ENCODE data around the gene CD14.

CD14 gene

DNA sequence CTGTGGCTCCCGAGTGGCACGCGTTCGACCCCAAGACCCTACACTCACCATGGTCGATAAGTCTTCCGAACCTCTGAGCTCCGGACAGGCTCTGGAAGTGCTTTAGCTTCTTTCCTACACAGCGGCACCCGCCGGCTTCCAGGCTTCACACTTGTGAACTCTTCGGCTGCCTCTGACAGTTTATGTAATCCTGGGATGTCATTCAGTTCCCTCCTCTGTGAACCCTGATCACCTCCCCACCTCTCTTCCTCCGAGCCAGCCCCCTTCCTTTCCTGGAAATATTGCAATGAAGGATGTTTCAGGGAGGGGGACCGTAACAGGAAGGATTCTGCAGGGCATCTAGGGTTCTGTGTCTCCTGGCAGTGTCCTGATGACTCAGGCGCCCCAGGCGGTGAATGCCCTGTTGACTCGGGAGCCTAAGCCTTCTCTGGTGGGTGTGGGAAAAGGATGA lies at the start of gene CD14:
CD14 (minus strand) TSS at position 155 of the 451 bp plus-strand sequence; CDS start at position 51, 104 bp downstream.
- TF ChIP-seq, protein P1, sequence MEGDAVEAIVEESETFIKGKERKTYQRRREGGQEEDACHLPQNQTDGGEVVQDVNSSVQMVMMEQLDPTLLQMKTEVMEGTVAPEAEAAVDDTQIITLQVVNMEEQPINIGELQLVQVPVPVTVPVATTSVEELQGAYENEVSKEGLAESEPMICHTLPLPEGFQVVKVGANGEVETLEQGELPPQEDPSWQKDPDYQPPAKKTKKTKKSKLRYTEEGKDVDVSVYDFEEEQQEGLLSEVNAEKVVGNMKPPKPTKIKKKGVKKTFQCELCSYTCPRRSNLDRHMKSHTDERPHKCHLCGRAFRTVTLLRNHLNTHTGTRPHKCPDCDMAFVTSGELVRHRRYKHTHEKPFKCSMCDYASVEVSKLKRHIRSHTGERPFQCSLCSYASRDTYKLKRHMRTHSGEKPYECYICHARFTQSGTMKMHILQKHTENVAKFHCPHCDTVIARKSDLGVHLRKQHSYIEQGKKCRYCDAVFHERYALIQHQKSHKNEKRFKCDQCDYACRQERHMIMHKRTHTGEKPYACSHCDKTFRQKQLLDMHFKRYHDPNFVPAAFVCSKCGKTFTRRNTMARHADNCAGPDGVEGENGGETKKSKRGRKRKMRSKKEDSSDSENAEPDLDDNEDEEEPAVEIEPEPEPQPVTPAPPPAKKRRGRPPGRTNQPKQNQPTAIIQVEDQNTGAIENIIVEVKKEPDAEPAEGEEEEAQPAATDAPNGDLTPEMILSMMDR (IDR thresholded peaks at IDR 0.05; ENCODE audit: control insufficient read depth, insufficient read depth, low read depth, low read length, missing control alignments) = peak; percentile 9
- DNase-seq (ENCODE audit: low read depth) = no peak
- H3K4me3 ChIP-seq (ENCODE audit: control insufficient read depth, low read depth, low read length) = peak within 1 kb of the TSS; percentile 42

DNA sequence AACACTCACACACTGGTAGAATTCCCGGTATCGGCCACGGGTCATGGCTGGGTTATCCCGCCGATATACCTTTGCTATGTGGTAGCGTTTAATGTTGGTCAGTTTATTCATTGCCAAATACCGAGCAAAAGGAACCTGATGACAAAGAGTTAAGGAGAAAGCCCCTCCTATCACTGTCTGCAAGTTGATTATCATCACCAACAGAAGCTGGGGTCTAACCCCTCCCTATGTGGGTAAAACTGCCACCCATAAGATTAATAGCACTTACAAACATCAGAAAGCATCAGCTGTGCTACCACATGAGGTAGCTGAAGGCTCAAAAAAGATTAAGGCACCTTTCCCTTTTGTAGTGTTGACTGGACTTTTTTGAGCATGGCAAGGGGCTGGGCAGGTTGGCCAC lies 46.0 kb upstream of the CD14 start:
- no peak overlapping the region for H3K4me3 ChIP-seq (ENCODE audit: control insufficient read depth, low read depth, low read length)
- DNase-seq (ENCODE audit: low read depth) = no peak
- TF ChIP-seq, protein P1 (IDR thresholded peaks at IDR 0.05; ENCODE audit: control insufficient read depth, insufficient read depth, low read depth, low read length, missing control alignments) = no peak

DNA sequence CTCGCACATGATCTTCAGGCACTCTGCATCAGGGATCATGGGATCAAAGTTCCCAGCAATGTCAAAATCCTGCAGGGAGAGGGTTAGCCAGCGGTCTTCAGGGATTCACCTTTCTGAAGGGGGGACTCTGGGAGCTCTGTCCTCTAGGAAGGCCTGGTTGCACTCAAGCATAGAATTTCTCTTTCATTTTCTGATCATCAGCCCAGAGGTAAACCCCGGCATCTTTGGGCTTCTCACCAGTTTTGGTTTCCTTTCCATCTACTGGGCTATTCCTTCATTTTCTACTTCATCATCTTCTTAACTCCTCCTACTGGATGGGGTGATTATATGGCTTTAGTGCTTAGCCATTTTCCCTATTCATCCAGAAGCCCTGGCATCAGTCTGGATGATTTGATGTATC lies 45.0 kb upstream of the CD14 start:
- no peak for DNase-seq (ENCODE audit: low read depth)
- TF ChIP-seq, protein P1 (IDR thresholded peaks at IDR 0.05; ENCODE audit: control insufficient read depth, insufficient read depth, low read depth, low read length, missing control alignments) = no peak
- H3K4me3 ChIP-seq (ENCODE audit: control insufficient read depth, low read depth, low read length) = no peak overlapping the region

- no peak for DNase-seq (ENCODE audit: low read depth)
- TF ChIP-seq, protein P1 (IDR thresholded peaks at IDR 0.05; ENCODE audit: control insufficient read depth, insufficient read depth, low read depth, low read length, missing control alignments) = no peak
- no peak overlapping the region for H3K4me3 ChIP-seq (ENCODE audit: control insufficient read depth, low read depth, low read length)
Observed at GRCh38 chr5:140674629-140675028, 41.7 kb upstream of the CD14 start.

DNA sequence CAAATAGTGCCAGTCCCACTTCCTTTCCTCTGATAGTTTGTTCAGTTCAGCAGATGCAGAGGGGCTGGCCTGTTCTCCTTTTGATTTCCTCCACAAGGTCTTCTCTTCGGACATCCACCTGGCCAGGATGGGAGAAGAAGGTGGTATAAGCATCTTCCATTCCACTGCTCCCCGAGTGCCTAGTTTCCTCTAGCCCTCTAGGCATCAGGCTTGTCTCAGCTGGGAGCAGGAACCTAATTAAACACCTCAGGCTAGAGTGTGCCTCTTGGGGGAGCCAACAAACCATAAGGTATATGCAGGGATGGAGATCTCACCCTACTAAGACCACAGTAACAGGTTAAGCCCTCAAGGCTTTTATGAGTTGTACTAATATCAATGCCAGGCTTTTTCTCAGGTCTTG lies 41.2 kb upstream of the CD14 start:
- DNase-seq (ENCODE audit: low read depth) = no peak
- TF ChIP-seq, protein P1 (IDR thresholded peaks at IDR 0.05; ENCODE audit: control insufficient read depth, insufficient read depth, low read depth, low read length, missing control alignments) = no peak
- H3K4me3 ChIP-seq (ENCODE audit: control insufficient read depth, low read depth, low read length) = no peak overlapping the region

DNA sequence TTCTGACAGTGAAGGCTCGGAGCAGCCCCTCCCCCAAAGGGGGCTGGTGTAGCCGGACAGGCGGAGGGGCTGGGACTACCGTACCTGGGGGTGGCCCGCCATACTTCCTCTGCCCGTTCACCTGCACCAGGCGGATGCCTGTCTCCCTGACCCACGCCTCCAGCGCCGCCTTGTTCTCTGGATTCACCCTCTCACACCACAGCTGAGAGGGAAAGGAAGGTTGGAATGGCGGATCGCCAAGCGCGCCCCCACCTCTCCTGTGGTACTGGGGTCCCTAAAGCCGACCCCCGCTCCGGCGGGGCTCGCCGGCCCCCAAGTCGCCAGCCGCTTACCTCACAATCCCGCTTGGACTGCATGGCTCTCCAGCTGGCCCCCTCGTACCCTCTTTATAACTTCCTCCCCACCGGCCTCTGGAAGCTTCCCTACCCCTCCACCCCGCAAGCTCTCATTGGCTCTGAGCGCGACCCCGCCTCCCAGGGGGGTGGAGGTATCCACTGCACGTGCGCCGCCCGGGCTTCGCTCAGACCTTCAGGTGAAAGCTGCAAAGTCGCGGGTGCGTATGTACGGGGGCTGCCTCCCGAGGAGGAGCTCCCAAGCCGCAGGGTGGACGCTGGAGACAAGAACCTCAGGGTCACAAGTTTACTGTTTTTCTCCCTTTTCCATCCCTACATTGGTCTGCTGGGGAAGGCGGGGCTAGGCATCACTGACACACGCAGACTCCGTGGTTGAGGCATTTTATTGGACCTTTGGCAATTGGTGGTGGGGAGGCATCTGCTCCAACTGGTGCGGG lies 40.4 kb upstream of the CD14 start, which contains the start of gene DND1:
DND1 (minus strand) TSS at position 390 of the 790 bp plus-strand sequence; CDS start at position 356, 34 bp downstream.
- H3K4me3 ChIP-seq (ENCODE audit: control insufficient read depth, low read depth, low read length) = no peak within 1 kb of the TSS
- TF ChIP-seq, protein P1 (IDR thresholded peaks at IDR 0.05; ENCODE audit: control insufficient read depth, insufficient read depth, low read depth, low read length, missing control alignments) = no peak
- DNase-seq (ENCODE audit: low read depth) = no peak
